ENCODE data around the gene PIM1. TPM values are rescaled to one million over a fixed set of nuclear protein-coding genes. Genes with fewer than 3 reads are reported as not detected.

Gene PIM1
- total and polyA plus RNA-seq, 9 of the 15 experiments (the other 6 are each of a cell fraction or from before 2014, with no cell fraction given) = 19.0 to 789 (median 212) TPM

DNA sequence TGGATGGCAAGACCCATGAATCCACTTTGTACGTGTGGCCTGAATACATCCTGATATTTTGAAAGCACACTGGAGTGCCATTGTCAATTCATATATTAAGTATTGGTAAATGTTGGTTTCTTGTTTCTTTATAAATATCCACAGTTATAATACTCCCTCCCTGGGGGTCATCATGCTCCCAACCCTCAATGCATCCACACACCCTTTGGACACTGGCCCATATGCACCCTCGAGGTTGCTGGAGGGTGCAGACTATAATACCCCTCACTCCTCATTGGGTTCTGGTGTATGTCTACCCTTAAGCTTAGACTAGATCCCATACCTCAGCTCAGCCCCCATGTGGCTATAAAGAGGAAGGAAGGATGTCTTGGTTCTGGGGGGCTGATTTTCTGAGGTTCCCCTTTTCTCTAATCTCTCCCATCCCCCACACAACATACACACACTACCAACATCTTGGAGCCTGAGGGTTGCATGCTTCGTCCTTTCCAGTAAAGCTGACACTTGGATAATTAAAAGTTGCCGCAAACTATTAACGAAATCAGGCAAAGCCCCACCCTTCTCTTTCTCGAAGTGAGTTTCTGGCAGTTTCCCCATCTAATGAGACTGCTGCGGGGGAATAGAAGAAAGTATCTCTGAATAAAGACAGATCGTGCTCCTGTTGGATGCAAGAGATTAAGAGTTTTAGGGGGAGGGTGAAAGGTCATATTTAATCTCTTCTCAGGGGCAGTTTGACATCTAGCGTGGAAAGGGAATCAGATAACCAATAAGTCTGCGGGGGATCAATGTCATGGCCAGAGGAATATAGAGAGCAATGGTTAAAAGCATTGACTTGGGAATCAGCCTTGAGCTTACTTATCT is 7.4 kb downstream of the PIM1 start (continued):
- no peak for TF ChIP-seq ATF2 (CRISPR knock-in tag; IDR thresholded peaks at IDR 0.05)
- TF ChIP-seq LEF1 (IDR thresholded peaks at IDR 0.05) = peak; percentile 64; the same call in 1 of the 2 replicates
- no peak for TF ChIP-seq MGA (IDR thresholded peaks at IDR 0.05)
- TF ChIP-seq ELK3 (CRISPR knock-in tag; IDR thresholded peaks at IDR 0.05) = no peak
- TF ChIP-seq MAZ (CRISPR knock-in tag; conservative IDR thresholded peaks at IDR 0.05 in 1 of 2, IDR thresholded peaks at IDR 0.05 in 1 of 2) = peak; percentile 10 to 61; a peak in 2 of 4 replicates
- TF ChIP-seq, protein P1, sequence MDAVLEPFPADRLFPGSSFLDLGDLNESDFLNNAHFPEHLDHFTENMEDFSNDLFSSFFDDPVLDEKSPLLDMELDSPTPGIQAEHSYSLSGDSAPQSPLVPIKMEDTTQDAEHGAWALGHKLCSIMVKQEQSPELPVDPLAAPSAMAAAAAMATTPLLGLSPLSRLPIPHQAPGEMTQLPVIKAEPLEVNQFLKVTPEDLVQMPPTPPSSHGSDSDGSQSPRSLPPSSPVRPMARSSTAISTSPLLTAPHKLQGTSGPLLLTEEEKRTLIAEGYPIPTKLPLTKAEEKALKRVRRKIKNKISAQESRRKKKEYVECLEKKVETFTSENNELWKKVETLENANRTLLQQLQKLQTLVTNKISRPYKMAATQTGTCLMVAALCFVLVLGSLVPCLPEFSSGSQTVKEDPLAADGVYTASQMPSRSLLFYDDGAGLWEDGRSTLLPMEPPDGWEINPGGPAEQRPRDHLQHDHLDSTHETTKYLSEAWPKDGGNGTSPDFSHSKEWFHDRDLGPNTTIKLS (IDR thresholded peaks at IDR 0.05; ENCODE audit: borderline replicate concordance, low read depth) = peak; percentile 64; the same call in 1 of the 2 replicates
- no peak for TF ChIP-seq SNRNP70 (optimal IDR thresholded peaks at IDR 0.05; ENCODE audit: low read depth, low read length)
- TF ChIP-seq HMBOX1 (IDR thresholded peaks at IDR 0.05) = no peak
- no peak for TF ChIP-seq RB1 (IDR thresholded peaks at IDR 0.05; ENCODE audit: low read depth)
